GM12872 (cell line): ENCODE measurements around the gene FRY.
A peak's percentile ranks its signal among the peaks of the same experiment; 100 is the strongest.

ENCODE experiments used
- TF ChIP-seq, protein P1 (sequence below): IDR thresholded peaks from 3 replicates; pipeline ENCODE4 v1.5.1; 2011; ENCODE audit warnings: low read depth, mild to moderate bottlenecking, low read length, moderate library complexity; ENCODE audit not compliant: insufficient read depth

Gene FRY

DNA sequence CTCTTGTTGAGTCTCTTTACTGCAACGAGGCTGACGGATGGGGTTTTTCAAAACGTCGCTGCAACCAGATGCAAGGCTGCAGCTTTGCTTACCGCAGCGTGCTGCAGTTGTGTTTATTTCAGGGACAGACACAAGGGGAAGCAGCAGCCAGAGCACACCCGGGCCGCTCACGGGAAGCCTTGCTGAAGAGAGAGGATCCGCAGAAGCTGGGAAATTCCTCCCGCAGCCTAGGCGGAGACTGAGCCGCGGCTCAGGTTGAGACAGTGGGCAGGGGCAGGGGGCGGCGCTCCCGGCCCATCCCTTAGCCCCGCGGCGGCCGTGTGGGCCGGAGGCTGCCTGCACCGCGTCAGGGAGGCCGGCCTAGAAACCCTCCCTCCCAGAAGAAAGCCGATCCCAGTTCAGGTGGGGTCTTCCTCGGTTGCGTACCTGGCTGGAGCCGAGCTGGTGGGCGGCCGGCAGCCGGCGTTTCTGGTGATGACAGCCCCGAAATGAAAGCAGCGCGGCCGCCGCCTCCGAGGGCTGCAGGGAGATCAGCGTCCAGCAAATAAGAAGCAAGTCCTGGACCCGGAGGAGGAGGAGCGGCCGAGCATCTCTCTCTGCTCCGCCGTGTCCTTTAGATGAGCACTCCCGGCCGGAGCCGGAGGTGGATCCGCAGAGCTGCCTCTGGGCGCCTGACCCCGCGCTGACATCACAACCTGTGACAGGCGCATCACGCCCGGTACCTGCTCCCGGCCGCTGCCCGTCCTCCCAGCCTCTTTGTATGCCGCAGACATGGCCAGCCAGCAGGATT, at the start of gene FRY:
Gene FRY (plus strand): TSS at position 750 of the 790 bp plus-strand sequence. CDS start 22 bp downstream, at position 772.
- TF ChIP-seq, protein P1, sequence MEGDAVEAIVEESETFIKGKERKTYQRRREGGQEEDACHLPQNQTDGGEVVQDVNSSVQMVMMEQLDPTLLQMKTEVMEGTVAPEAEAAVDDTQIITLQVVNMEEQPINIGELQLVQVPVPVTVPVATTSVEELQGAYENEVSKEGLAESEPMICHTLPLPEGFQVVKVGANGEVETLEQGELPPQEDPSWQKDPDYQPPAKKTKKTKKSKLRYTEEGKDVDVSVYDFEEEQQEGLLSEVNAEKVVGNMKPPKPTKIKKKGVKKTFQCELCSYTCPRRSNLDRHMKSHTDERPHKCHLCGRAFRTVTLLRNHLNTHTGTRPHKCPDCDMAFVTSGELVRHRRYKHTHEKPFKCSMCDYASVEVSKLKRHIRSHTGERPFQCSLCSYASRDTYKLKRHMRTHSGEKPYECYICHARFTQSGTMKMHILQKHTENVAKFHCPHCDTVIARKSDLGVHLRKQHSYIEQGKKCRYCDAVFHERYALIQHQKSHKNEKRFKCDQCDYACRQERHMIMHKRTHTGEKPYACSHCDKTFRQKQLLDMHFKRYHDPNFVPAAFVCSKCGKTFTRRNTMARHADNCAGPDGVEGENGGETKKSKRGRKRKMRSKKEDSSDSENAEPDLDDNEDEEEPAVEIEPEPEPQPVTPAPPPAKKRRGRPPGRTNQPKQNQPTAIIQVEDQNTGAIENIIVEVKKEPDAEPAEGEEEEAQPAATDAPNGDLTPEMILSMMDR, result 0 out of 3 replicates have a peak, but pooled peaks have one; percentile 16

DNA sequence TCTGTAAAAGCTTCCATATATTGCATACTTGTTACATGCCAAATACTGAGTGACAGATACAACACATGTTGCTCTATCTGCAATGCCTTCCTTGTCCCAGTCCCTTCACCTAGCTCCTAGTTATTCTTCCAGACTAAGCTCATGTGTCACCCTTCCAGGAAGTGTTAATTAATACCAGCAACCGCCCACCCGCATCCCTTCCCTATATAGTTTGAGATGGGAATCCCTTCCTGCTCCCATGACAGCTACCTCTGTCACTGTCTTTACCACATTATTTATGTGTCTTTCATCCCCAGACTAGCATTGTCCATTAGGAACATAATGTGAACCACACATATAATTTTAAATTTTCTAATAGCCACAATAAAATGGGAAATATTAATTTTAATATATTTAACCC, 49.5 kb upstream of the FRY start:
- TF ChIP-seq, protein P1, result no peak

- TF ChIP-seq, protein P1, result no peak
Measured at GRCh38 chr13:31982540-31982939, 49.0 kb upstream of the FRY start.

GRCh38 chr13:31986676-31987470, 44.7 kb upstream of the FRY start:
- TF ChIP-seq, protein P1, result no peak

DNA sequence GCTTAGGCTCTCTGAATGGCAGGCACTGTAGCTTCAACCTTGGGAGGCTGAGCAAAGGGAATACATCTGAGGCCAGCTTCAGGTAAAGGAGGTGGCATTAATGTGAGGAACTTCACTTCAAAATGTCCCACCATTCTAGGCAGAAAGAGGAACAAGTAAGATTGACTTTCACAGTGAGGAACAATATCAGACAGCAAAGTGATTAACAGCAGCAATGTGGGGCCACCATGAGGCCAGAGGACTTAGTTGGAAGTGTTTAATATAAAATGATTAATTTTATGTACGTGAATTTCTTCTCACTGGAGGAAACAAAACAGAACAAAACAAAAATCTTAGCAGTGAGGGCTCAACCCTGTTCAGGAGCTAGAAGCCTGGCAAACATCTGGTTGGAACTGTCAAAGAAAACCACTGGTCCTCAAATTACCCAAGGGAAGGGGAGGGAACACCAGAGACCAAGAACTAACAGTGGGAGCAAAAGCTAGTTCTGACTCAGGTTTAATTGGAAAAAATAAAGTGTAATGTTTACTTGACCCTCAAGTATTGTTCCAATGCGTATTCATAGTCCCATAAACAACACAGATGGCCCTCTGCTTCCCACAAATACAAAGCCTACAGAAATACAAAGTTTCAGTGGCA, 43.9 kb upstream of the FRY start:
- TF ChIP-seq, protein P1, result no peak

DNA sequence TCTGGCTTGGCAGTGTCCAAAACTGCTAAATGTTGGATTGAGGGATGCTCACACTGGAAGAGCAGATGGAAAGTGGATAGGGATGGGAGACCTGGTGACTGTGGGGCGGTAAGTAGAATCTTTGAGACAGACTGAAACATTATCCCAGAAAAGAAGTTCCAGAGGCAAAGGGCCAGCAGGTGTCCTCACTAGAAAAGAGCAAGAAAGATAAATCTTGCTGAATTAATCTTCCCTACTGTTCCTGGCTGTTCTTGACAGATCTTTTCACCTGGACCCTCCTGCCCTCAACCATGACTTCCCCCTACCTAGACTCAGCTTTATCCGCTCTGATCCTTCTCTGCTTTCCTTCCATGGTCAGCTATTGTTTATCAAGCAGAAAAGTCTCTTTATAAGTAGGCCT, 35.0 kb upstream of the FRY start:
- TF ChIP-seq, protein P1, result no peak

DNA sequence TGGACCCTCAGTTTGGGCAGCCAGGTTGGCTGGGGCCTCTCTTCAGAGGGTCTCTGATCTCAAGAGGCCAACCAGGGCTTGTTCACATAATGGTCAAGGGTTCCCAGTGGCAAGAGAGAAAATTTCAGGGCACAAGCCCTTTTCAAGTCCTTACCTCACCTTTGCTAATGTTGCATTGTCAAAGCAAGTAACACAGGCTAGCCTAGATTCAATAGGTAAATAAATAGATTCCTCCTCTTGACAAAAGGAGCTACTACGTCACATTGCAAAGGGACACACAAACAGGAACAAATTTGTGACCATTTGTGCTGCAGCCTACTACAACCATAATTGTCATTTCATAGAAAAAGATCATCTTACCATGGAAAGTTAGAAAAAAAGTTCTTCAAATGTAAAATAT, 33.9 kb upstream of the FRY start:
- TF ChIP-seq, protein P1, result no peak
